ENCODE measurements around the gene ITLN1.

Gene ITLN1

DNA sequence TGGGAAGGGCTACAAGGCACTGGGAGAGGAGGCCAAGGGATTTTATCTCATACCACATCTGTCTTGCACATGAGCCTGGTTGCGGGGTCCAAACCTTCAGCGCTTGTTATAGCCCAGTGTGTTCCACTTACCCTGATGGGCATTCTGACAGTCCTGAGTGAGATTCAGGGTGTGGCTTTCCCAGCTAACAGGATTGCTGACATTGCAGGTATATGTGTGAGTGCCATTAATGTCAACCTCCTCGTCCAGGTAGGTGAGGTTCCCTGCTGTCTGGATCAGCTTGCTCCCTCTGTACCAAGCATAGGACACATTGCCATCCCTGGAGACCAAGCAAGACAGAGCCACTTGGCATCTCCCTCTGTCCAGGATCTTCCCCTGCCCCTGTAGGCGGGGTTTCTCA is 43.9 kb downstream of the ITLN1 start:
- Histone ChIP-seq H3K9me3 (ENCODE audit: control insufficient read depth in 2 of 2, low read length in 2 of 2) (no peaks in the 10 kb centered on the region), H3K36me3 (ENCODE audit: control insufficient read depth in 2 of 2, insufficient read depth in 2 of 2, low read length in 2 of 2) (no peaks in the 10 kb centered on the region), H3K4me3 (ENCODE audit: low read length in 2 of 2) (no peak overlapping the region), H3K27ac (ENCODE audit: low read depth in 2 of 2, low read length in 2 of 2) (no peak overlapping the region), H3K9ac (ENCODE audit: low read depth in 1 of 2, low read length in 2 of 2) (no peak overlapping the region), H3K27me3 (ENCODE audit: control insufficient read depth in 2 of 2, insufficient read depth in 2 of 2, low read length in 2 of 2) (no peaks in the 10 kb centered on the region), H3K4me1 (ENCODE audit: control insufficient read depth in 2 of 2, insufficient read depth in 2 of 2, low read length in 2 of 2) (peaks cover 0 to 10% of the 10 kb centered on the region in 2 donors)

DNA sequence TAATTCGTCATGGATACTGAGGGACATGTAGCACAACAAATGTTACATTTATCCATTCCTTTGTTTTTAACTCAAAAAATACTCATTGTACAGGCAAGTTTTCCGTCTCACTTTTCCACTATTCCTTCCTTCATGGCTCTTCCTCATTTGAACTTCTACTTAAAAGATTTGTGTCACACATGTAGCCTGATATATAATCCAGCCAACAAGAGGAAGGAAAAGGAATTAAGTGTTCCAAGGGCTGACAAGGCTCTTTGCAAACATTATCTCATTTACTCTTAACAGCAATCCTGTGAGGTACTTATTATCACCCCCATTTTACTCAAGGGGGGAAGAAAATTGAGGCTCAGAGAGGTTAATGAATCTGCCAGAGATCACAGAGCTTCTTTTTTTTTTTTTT is 45.2 kb downstream of the ITLN1 start:
- Histone ChIP-seq H3K9me3 (ENCODE audit: control insufficient read depth in 2 of 2, low read length in 2 of 2) (no peaks in the 10 kb centered on the region), H3K27me3 (ENCODE audit: control insufficient read depth in 2 of 2, insufficient read depth in 2 of 2, low read length in 2 of 2) (no peaks in the 10 kb centered on the region), H3K4me1 (ENCODE audit: control insufficient read depth in 2 of 2, insufficient read depth in 2 of 2, low read length in 2 of 2) (peaks cover 0 to 10% of the 10 kb centered on the region in 2 donors)

DNA sequence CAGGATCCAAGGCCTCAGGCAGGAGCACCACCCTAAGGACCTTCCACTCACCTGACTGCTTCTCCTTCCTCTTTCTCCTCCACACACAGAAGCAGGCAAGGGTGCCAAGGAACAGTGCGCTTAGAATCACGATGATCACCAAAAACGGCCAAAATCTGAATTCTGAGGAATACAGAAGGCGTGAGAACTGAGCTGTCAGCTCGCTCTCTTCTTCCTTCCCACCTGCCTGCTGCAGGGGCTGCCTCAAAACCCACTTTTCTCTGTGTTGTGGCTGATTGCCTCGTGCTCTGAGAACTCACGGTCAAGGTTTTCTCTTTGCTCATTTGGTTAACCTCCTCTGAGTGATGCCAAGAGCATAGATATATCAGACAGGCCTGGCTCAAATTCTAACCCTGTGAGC is 46.1 kb downstream of the ITLN1 start:
- Histone ChIP-seq H3K9me3 (ENCODE audit: control insufficient read depth in 2 of 2, low read length in 2 of 2) (no peaks in the 10 kb centered on the region), H3K4me1 (ENCODE audit: control insufficient read depth in 2 of 2, insufficient read depth in 2 of 2, low read length in 2 of 2) (peaks cover 0 to 10% of the 10 kb centered on the region in 2 donors), H3K27me3 (ENCODE audit: control insufficient read depth in 2 of 2, insufficient read depth in 2 of 2, low read length in 2 of 2) (no peaks in the 10 kb centered on the region), H3K9ac (ENCODE audit: low read depth in 1 of 2, low read length in 2 of 2) (no peak overlapping the region), H3K4me3 (ENCODE audit: low read length in 2 of 2) (no peak overlapping the region), H3K36me3 (ENCODE audit: control insufficient read depth in 2 of 2, insufficient read depth in 2 of 2, low read length in 2 of 2) (no peaks in the 10 kb centered on the region), H3K27ac (ENCODE audit: low read depth in 2 of 2, low read length in 2 of 2) (no peak overlapping the region)

More for the DNA sequence above, 45.2 kb downstream of the ITLN1 start:
- Histone ChIP-seq H3K9ac (ENCODE audit: low read depth in 1 of 2, low read length in 2 of 2) (no peak overlapping the region), H3K36me3 (ENCODE audit: control insufficient read depth in 2 of 2, insufficient read depth in 2 of 2, low read length in 2 of 2) (no peaks in the 10 kb centered on the region), H3K27ac (ENCODE audit: low read depth in 2 of 2, low read length in 2 of 2) (no peak overlapping the region), H3K4me3 (ENCODE audit: low read length in 2 of 2) (no peak overlapping the region)

DNA sequence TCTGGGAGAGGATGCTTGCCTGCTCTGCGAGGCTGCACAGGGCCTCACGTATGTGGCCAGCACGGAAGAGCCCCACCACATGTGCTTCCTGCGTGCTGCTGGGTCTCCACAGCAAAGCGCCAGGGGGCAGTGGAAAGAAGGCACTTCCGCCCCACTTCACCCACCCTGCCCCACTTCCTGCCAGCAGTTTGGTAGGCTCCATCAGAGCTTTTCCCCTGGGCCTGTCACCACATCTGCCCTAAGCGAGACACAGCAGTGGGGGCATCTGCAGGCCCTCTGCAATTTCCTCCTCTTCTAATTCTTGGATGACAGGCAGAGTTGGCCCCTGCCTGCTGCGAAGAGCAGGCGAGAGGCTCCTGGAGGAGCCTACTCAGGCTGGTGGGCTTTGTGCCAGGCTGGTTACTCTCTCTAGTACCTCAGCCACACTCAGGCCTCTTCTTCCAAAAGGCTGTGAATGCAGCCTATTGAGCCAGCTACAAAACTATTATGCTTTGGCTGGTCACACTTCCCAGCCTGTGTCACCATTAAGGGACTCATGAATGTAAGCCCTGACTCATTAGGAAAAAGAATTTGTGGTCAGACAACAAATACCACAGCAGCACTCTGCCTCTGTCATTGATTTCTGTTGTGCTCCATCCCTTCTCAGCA is 47.3 kb downstream of the ITLN1 start:
- Histone ChIP-seq H3K27ac (ENCODE audit: low read depth in 2 of 2, low read length in 2 of 2) (peak overlapping the region; percentile 11 to 63), H3K9me3 (ENCODE audit: control insufficient read depth in 2 of 2, low read length in 2 of 2) (no peaks in the 10 kb centered on the region), H3K4me1 (ENCODE audit: control insufficient read depth in 2 of 2, insufficient read depth in 2 of 2, low read length in 2 of 2) (peaks cover 0 to 10% of the 10 kb centered on the region in 2 donors), H3K9ac (ENCODE audit: low read depth in 1 of 2, low read length in 2 of 2) (no peak overlapping the region), H3K27me3 (ENCODE audit: control insufficient read depth in 2 of 2, insufficient read depth in 2 of 2, low read length in 2 of 2) (no peaks in the 10 kb centered on the region), H3K36me3 (ENCODE audit: control insufficient read depth in 2 of 2, insufficient read depth in 2 of 2, low read length in 2 of 2) (no peaks in the 10 kb centered on the region), H3K4me3 (ENCODE audit: low read length in 2 of 2) (no peak overlapping the region)

- Histone ChIP-seq H3K4me3 (ENCODE audit: low read length in 2 of 2) (no peak overlapping the region), H3K27me3 (ENCODE audit: control insufficient read depth in 2 of 2, insufficient read depth in 2 of 2, low read length in 2 of 2) (no peaks in the 10 kb centered on the region), H3K36me3 (ENCODE audit: control insufficient read depth in 2 of 2, insufficient read depth in 2 of 2, low read length in 2 of 2) (no peaks in the 10 kb centered on the region), H3K4me1 (ENCODE audit: control insufficient read depth in 2 of 2, insufficient read depth in 2 of 2, low read length in 2 of 2) (peaks cover 0 to 10% of the 10 kb centered on the region in 2 donors), H3K9me3 (ENCODE audit: control insufficient read depth in 2 of 2, low read length in 2 of 2) (no peaks in the 10 kb centered on the region), H3K9ac (ENCODE audit: low read depth in 1 of 2, low read length in 2 of 2) (no peak overlapping the region), H3K27ac (ENCODE audit: low read depth in 2 of 2, low read length in 2 of 2) (peak overlapping the region in 1 of 2 donors; percentile 11)
Observed at GRCh38 chr1:160836981-160837557, 47.9 kb downstream of the ITLN1 start.

GRCh38 chr1:160836561-160836960 is 48.4 kb downstream of the ITLN1 start:
- peak overlapping the region in 1 of 2 donors; percentile 11 for H3K27ac ChIP-seq (ENCODE audit: low read depth in 2 of 2, low read length in 2 of 2)
- H3K27me3 ChIP-seq (ENCODE audit: control insufficient read depth in 2 of 2, insufficient read depth in 2 of 2, low read length in 2 of 2): no peaks in the 10 kb centered on the region
- no peak overlapping the region for H3K4me3 ChIP-seq (ENCODE audit: low read length in 2 of 2)
- no peaks in the 10 kb centered on the region for H3K36me3 ChIP-seq (ENCODE audit: control insufficient read depth in 2 of 2, insufficient read depth in 2 of 2, low read length in 2 of 2)
- no peak overlapping the region for H3K9ac ChIP-seq (ENCODE audit: low read depth in 1 of 2, low read length in 2 of 2)
- H3K9me3 ChIP-seq (ENCODE audit: control insufficient read depth in 2 of 2, low read length in 2 of 2): no peaks in the 10 kb centered on the region
- H3K4me1 ChIP-seq (ENCODE audit: control insufficient read depth in 2 of 2, insufficient read depth in 2 of 2, low read length in 2 of 2): peaks cover 0 to 10% of the 10 kb centered on the region in 2 donors

- Histone ChIP-seq H3K36me3 (ENCODE audit: control insufficient read depth in 2 of 2, insufficient read depth in 2 of 2, low read length in 2 of 2) (no peaks in the 10 kb centered on the region), H3K9ac (ENCODE audit: low read depth in 1 of 2, low read length in 2 of 2) (no peak overlapping the region), H3K27me3 (ENCODE audit: control insufficient read depth in 2 of 2, insufficient read depth in 2 of 2, low read length in 2 of 2) (no peaks in the 10 kb centered on the region)
Observed at GRCh38 chr1:160835751-160836150, 49.2 kb downstream of the ITLN1 start.

GRCh38 chr1:160834945-160835565 is 49.9 kb downstream of the ITLN1 start:
- no peak overlapping the region for H3K27ac ChIP-seq (ENCODE audit: low read depth in 2 of 2, low read length in 2 of 2)
- H3K27me3 ChIP-seq (ENCODE audit: control insufficient read depth in 2 of 2, insufficient read depth in 2 of 2, low read length in 2 of 2): no peaks in the 10 kb centered on the region
- H3K9me3 ChIP-seq (ENCODE audit: control insufficient read depth in 2 of 2, low read length in 2 of 2): no peaks in the 10 kb centered on the region
- no peak overlapping the region for H3K4me3 ChIP-seq (ENCODE audit: low read length in 2 of 2)
- peaks cover 0 to 10% of the 10 kb centered on the region in 2 donors for H3K4me1 ChIP-seq (ENCODE audit: control insufficient read depth in 2 of 2, insufficient read depth in 2 of 2, low read length in 2 of 2)
- no peaks in the 10 kb centered on the region for H3K36me3 ChIP-seq (ENCODE audit: control insufficient read depth in 2 of 2, insufficient read depth in 2 of 2, low read length in 2 of 2)
- no peak overlapping the region for H3K9ac ChIP-seq (ENCODE audit: low read depth in 1 of 2, low read length in 2 of 2)

More at GRCh38 chr1:160835751-160836150, 49.2 kb downstream of the ITLN1 start:
- Histone ChIP-seq H3K4me1 (ENCODE audit: control insufficient read depth in 2 of 2, insufficient read depth in 2 of 2, low read length in 2 of 2) (peaks cover 0 to 10% of the 10 kb centered on the region in 2 donors), H3K9me3 (ENCODE audit: control insufficient read depth in 2 of 2, low read length in 2 of 2) (no peaks in the 10 kb centered on the region), H3K4me3 (ENCODE audit: low read length in 2 of 2) (no peak overlapping the region), H3K27ac (ENCODE audit: low read depth in 2 of 2, low read length in 2 of 2) (no peak overlapping the region)

GRCh38 chr1:160830321-160831153 is 54.4 kb downstream of the ITLN1 start:
- H3K4me1 ChIP-seq (ENCODE audit: control insufficient read depth in 2 of 2, insufficient read depth in 2 of 2, low read length in 2 of 2): no peaks in the 10 kb centered on the region
- no peak overlapping the region for H3K27ac ChIP-seq (ENCODE audit: low read depth in 2 of 2, low read length in 2 of 2)
- no peaks in the 10 kb centered on the region for H3K27me3 ChIP-seq (ENCODE audit: control insufficient read depth in 2 of 2, insufficient read depth in 2 of 2, low read length in 2 of 2)
- H3K9me3 ChIP-seq (ENCODE audit: control insufficient read depth in 2 of 2, low read length in 2 of 2): no peaks in the 10 kb centered on the region
- no peaks in the 10 kb centered on the region for H3K36me3 ChIP-seq (ENCODE audit: control insufficient read depth in 2 of 2, insufficient read depth in 2 of 2, low read length in 2 of 2)
- H3K4me3 ChIP-seq (ENCODE audit: low read length in 2 of 2): no peak overlapping the region
- H3K9ac ChIP-seq (ENCODE audit: low read depth in 1 of 2, low read length in 2 of 2): no peak overlapping the region

GRCh38 chr1:160829766-160830165 is 55.2 kb downstream of the ITLN1 start:
- no peak overlapping the region for H3K4me3 ChIP-seq (ENCODE audit: low read length in 2 of 2)
- no peaks in the 10 kb centered on the region for H3K9me3 ChIP-seq (ENCODE audit: control insufficient read depth in 2 of 2, low read length in 2 of 2)
- no peaks in the 10 kb centered on the region for H3K27me3 ChIP-seq (ENCODE audit: control insufficient read depth in 2 of 2, insufficient read depth in 2 of 2, low read length in 2 of 2)
- H3K36me3 ChIP-seq (ENCODE audit: control insufficient read depth in 2 of 2, insufficient read depth in 2 of 2, low read length in 2 of 2): no peaks in the 10 kb centered on the region
- H3K27ac ChIP-seq (ENCODE audit: low read depth in 2 of 2, low read length in 2 of 2): no peak overlapping the region
- H3K4me1 ChIP-seq (ENCODE audit: control insufficient read depth in 2 of 2, insufficient read depth in 2 of 2, low read length in 2 of 2): no peaks in the 10 kb centered on the region
- H3K9ac ChIP-seq (ENCODE audit: low read depth in 1 of 2, low read length in 2 of 2): no peak overlapping the region

Data from mucosa of rectum (tissue), 2 donors.